Measurements from ENCODE around the gene CYP27B1. TPM values are rescaled to one million over a fixed set of nuclear protein-coding genes. Genes with fewer than 3 reads are reported as not detected.

Gene CYP27B1
- total RNA-seq, 1 experiment from 2014 or later, result 11.6 TPM

- Histone ChIP-seq H3K27me3 (ENCODE audit: insufficient read depth, low read length) (no peaks in the 10 kb centered on the region), H3K9me2 (ENCODE audit: insufficient read depth) (no peaks in the 10 kb centered on the region), H3K27ac (ENCODE audit: low read depth, low read length) (no peak overlapping the region), H3K9me3 (ENCODE audit: control insufficient read depth in 1 of 2, insufficient read depth in 1 of 2, low read depth in 1 of 2, low read length in 2 of 2) (no peaks in the 10 kb centered on the region), H3K4me2 (ENCODE audit: low read length) (no peak overlapping the region), H3K36me3 (ENCODE audit: control insufficient read depth in 1 of 2, insufficient read depth in 2 of 2, low read length in 2 of 2) (peaks cover 0 to 7% of the 10 kb centered on the region in 2 experiments; a peak in 2 of 4 replicates), H3K4me1 (ENCODE audit: control insufficient read depth in 1 of 2, insufficient read depth in 2 of 2, low read length in 2 of 2) (peaks cover 6 to 28% of the 10 kb centered on the region in 2 experiments; a peak in 3 of 4 replicates), H3K4me3 (replicated peaks in 1 of 2; ENCODE audit: low read depth in 1 of 2, low read length in 2 of 2) (no peak overlapping the region), H4K20me1 (ENCODE audit: insufficient read depth) (no peaks in the 10 kb centered on the region), H2AFZ (ENCODE audit: low read depth, low read length, poor library complexity, severe bottlenecking) (no peak overlapping the region), H3K79me2 (ENCODE audit: insufficient read depth, low read length) (no peaks in the 10 kb centered on the region), H3K9ac (ENCODE audit: low read length) (no peak overlapping the region)
- TF ChIP-seq, protein P1, sequence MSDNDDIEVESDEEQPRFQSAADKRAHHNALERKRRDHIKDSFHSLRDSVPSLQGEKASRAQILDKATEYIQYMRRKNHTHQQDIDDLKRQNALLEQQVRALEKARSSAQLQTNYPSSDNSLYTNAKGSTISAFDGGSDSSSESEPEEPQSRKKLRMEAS (IDR thresholded peaks at IDR 0.05), result no peak
- TF ChIP-seq ZNF274 (IDR thresholded peaks at IDR 0.05; ENCODE audit: low read depth, low read length) (no peak), EZH2 (IDR thresholded peaks at IDR 0.05) (no peak), ZFX (IDR thresholded peaks at IDR 0.05) (no peak), EGR1 (IDR thresholded peaks at IDR 0.05; ENCODE audit: low read depth) (no peak), TCF7L2 (IDR thresholded peaks at IDR 0.05; ENCODE audit: borderline replicate concordance, extremely low read depth, insufficient read depth, insufficient read length) (no peak), POLR2A (IDR thresholded peaks at IDR 0.05; ENCODE audit: borderline replicate concordance, extremely low read depth, insufficient read depth, insufficient read length) (no peak), SIN3A (IDR thresholded peaks at IDR 0.05; ENCODE audit: low read depth) (no peak), CEBPB (IDR thresholded peaks at IDR 0.05; ENCODE audit: low read depth) (no peak), YY1 (IDR thresholded peaks at IDR 0.05; ENCODE audit: extremely low read depth, insufficient replicate concordance, low read depth, low read length) (no peak), EZH2phosphoT487 (IDR thresholded peaks at IDR 0.05; ENCODE audit: borderline replicate concordance) (no peak), ELF1 (IDR thresholded peaks at IDR 0.05; ENCODE audit: borderline replicate concordance, low read depth) (no peak), CTCF (IDR thresholded peaks at IDR 0.05 in 2 of 3, conservative IDR thresholded peaks at IDR 0.05 in 1 of 3; ENCODE audit: borderline replicate concordance in 1 of 3, insufficient read depth in 1 of 3, low read depth in 2 of 3, low read length in 2 of 3) (no peak)
- BruUV-seq (replicated peaks), result no TSS peak
- CTCF ChIA-PET, result no interaction called here
- DNase-seq (ENCODE audit: low read depth, low spot score) (no peak), ATAC-seq (no peak)
- POLR2A ChIA-PET, result no interaction called here
- RAD21 ChIA-PET (ENCODE audit: low non-redundant PET in 1 of 2, low total read pairs in 2 of 2, uncharacterized antibody in 2 of 2, unreplicated experiment in 2 of 2), result no interaction called here
- intact Hi-C loops (cut with micrococcal nuclease), result no loop called here
Measured at GRCh38 chr12:57760347-57760982, 6.4 kb downstream of the CYP27B1 start.

Data from HCT116 (cell line).